ENCODE data around the gene NPHP4.

NPHP4 gene

GRCh38 chr1:5992026-5992813, at the start of gene NPHP4:
TSS of gene NPHP4 (minus strand) at chr1:5992425. CDS start at chr1:5986289, 6,136 bp downstream.
- peak; percentile 99 for DNase-seq (ENCODE audit: low read depth)

- DNase-seq (ENCODE audit: low read depth): no peak
These were observed 49.3 kb upstream of the NPHP4 start for GRCh38 chr1:6041432-6042062.

DNA sequence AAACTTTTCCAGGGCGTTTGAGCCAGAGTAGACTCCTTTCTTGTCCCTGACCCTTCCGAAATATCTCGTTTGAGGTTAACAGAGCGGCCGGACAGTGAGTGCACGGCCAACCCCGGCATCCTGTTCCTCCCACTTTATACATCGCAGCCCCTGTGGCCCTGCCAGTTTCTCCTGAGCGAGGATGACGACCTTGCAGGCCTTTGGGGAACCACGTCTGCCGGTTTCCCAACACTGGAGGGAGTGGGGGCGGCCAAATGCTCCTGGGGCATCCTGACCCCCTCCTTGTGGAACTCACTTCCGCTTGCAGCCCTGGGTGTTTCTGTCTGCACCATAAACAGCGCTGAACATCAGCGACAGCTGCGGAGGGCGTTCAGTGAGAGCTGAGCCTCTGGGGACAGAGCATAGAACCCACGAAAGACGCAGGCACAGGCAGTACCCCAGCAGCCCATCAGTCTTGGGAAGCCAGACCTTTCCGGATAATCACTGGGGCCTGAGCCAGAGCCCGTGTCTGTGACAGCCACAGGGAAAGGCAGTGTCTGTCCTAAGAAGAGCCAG, 48.7 kb upstream of the NPHP4 start:
- DNase-seq (ENCODE audit: low read depth): no peak

DNA sequence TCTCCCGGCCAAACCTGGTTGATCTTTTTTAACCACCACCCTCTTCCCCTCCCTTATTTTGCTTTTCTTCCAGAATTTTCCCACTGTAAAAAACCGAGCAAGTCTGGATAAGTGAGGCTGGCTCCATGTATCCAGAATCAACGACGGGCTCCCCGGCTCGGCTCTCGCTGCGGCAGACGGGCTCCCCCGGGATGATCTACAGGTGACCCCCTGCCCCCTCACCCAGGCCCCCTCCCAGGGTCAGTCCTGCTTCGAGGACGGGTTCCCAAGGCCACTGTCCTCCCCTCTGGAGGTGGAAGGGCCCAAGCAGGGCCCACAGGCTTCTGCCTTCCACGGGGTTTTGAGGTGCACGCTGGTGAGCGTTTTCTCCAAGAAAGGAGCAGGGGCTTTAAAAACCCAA, 48.2 kb upstream of the NPHP4 start:
- DNase-seq (ENCODE audit: low read depth): no peak

DNA sequence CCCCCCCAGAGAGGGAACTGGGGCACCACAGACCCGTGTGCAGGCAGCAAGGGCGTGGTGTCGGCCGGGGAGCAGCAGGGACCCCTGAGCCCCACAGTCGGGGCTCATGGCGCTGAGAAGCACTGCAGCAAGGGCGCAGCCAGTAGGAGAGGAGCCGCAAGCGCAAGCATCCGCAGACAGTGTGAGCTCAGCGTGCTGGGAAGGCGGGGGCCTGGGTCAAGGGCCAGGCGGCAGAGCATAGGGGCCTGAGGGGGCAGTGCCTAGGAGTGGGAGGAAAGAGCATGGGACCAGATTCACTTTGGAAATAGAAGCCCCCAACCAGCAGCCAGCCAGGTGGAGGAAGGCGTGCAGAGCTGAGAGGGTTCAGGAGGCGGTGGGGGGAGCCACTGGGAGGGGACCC, 46.8 kb upstream of the NPHP4 start:
- DNase-seq (ENCODE audit: low read depth): no peak

GRCh38 chr1:6038603-6039002, 46.4 kb upstream of the NPHP4 start:
- DNase-seq (ENCODE audit: low read depth): no peak

GRCh38 chr1:6037338-6037762, 45.1 kb upstream of the NPHP4 start:
- no peak for DNase-seq (ENCODE audit: low read depth)

DNA sequence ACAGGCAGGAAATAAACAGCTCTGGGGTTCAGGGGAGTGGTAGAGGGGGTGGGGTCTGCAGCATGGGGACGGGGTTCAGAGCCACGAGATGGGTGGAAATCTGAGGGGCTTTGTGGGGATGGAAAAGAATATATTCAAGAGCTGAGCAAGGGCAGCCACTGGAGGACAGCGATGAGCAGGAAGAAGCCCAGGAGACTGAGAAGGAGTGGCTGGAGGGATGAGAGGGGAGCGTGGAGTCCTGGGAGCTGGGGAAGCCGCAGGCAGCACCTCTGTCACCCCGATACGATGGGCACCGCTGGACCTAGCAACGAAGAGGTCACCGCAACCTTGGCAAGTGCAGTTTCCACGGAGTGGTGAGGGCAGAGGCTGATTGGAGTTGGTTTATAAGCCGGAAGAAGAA, 43.5 kb upstream of the NPHP4 start:
- DNase-seq (ENCODE audit: low read depth): no peak

- no peak for DNase-seq (ENCODE audit: low read depth)
These were observed 43.1 kb upstream of the NPHP4 start for GRCh38 chr1:6035303-6035702.

GRCh38 chr1:6034750-6035096, 42.5 kb upstream of the NPHP4 start:
- DNase-seq (ENCODE audit: low read depth): no peak

- DNase-seq (ENCODE audit: low read depth): no peak
These were observed 41.9 kb upstream of the NPHP4 start for GRCh38 chr1:6033986-6034749.

DNA sequence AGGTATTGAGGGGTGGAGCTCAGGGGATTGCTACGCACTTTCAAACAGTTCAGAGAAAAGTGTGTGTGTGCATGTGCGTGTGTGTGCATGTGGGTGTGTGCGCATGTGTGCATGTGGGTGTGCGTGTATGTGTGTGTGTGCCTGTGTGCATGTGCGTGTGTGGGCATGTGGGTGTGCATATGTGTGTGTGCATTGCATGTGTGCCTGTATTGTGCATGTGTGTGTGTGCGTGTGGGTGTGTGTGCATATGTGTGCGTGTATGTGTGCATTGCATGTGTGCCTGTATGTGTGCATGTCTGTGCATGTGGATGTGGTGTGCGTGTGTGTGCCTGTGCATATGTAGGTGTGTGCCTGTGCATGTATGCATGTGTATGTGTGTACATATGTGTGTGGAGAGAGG, 40.9 kb upstream of the NPHP4 start:
- DNase-seq (ENCODE audit: low read depth): no peak

- DNase-seq (ENCODE audit: low read depth): no peak
These were observed 38.5 kb upstream of the NPHP4 start for GRCh38 chr1:6030547-6031261.

DNA sequence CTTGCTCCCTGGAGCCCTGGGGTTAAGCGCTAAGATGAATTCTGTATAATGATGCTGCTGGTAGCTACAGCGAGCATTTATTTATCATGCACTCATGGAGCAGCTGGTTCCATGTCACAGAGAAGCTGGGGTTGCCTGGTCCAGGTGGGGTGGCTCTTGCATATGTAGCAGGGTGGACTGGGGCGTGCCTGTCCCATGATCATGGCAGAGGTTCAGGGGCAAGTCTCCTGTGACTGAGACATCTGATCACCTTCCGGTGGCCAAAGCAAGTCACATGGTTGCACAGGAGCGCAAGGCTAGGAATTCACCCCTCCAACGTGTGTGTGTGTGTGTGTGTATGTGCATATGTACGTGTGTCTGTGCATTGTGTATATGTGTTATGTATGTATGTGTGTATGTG, 37.9 kb upstream of the NPHP4 start:
- DNase-seq (ENCODE audit: low read depth): no peak

GRCh38 chr1:6029351-6029750, 37.1 kb upstream of the NPHP4 start:
- DNase-seq (ENCODE audit: low read depth): no peak

DNA sequence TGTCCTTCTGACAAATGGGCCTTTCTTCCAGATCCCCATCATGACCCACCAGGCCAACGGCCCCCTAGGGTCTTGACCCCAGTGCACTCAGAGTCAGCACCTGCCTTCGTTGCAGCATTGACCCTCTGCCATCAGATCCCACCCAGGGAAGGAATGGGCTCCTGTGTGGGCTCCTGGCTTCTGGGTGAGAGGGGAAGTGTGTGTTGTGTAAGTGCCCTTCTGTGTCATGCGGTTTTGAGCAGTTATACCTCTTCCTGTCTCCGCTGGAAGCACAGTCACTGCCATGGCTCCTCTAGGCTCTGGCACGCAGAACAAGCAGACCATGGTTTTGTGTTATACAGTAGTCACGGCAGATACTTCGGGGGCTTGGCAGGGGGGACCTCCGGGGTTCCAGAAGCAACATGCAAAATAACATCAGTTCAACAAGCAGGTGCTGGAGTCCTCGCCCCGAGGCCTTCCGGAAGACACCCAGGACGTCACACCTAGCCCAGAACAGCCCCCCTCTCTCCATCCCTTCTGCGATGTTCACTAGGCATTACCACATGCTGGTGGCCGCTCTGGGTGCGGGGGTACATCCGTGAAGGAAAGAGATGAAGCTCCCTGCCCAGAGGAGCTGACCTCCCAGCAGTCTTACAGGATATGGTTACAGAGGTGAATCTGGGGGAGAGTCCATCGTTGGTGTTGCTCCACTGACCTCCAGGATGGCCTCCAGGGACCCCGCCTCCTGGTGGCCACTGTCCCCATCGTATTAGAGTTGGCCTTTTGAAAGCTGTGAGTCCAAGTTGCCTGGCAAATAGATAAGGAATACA, 36.0 kb upstream of the NPHP4 start:
- DNase-seq (ENCODE audit: low read depth): no peak

GRCh38 chr1:6027591-6027990, 35.4 kb upstream of the NPHP4 start:
- DNase-seq (ENCODE audit: low read depth): no peak

DNA sequence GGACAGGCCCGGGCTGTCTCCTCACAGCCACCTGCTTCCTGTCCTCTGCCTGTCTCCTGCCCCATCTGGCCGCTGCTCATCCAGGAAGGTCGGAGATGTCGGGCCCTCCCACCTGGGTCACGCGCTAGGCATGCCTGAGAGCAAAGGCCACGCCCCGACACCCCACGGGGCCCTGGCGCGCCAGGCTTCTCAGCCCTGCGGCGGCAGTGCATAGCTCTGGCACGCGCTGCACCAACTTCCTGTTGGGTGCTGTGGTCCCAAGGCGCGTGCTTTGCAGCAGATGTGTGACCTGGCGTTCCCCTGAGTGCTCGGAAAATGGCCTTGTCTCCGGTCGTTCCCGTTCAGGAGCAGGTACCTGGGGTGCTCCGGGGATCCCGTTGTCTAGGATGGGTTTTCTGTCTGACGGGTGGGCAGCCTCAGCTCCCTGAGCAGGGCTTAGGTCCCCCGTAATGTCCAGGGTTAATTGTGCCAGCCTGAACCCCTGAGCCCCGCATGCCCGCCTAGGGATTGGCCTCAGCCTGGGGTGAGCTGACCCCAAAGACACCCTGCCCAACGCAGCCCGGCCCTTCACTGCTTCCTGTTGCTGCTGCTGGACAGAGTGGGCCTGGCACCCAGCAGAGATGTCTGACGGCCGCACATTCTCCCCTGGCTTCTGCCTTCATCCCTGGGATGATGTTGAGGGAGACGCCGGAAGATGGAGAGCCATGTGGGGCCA, 34.0 kb upstream of the NPHP4 start:
- DNase-seq (ENCODE audit: low read depth): peak; percentile 88

DNA sequence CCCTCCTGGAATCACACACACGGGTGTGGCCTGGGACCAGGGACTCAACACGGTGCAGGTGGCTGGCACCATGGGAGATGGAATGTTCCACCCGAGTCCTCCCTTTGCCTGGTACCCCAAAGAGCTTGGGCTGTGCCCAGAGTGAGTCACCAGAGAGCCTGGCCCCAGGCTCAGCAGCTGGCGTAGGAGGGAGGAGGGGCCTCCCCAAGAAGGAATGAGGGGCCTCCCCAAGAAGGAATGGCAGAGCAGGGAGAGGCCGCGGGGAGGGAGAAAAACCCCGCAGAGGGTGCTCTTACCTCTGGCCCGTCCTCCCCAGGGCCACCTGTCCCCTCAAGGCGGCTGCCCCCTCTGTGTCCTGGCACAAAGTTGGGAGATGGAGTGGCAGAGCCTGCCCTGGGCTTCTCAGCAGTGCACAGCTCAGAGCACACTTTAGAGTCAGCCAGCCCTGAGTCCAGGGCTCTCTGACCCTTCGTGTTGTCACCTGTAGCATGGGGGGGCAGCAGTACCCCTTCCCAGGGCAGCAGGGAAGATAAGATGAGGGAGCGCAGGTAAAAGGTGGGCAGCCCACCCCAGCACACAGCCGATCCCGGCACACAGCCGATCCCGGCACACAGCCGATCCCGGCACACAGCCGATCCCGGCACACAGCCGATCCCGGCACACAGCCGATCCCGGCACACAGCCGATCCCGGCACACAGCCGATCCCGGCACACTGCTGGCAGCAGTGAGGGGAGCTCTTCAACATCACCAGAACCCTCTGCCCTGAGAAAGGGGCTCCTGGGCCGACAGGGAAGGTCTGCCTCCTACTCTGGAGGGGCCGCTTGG, 33.3 kb upstream of the NPHP4 start:
- no peak for DNase-seq (ENCODE audit: low read depth)

- DNase-seq (ENCODE audit: low read depth): no peak
These were observed 32.2 kb upstream of the NPHP4 start for GRCh38 chr1:6024376-6024775.
